Stimulated activated CD8-positive, alpha-beta memory T cell treated with anti-CD3 and anti-CD28 coated beads, Interleukin-4, amount 100 ng/mL, for 24 hours (primary cell): ENCODE data around the gene SIGMAR1.

Experiments used
- DNase-seq: peaks from one replicate; pipeline ENCODE4 v3.0.0-alpha.2; 2020; ENCODE audit warnings: low read depth

Gene SIGMAR1

DNA sequence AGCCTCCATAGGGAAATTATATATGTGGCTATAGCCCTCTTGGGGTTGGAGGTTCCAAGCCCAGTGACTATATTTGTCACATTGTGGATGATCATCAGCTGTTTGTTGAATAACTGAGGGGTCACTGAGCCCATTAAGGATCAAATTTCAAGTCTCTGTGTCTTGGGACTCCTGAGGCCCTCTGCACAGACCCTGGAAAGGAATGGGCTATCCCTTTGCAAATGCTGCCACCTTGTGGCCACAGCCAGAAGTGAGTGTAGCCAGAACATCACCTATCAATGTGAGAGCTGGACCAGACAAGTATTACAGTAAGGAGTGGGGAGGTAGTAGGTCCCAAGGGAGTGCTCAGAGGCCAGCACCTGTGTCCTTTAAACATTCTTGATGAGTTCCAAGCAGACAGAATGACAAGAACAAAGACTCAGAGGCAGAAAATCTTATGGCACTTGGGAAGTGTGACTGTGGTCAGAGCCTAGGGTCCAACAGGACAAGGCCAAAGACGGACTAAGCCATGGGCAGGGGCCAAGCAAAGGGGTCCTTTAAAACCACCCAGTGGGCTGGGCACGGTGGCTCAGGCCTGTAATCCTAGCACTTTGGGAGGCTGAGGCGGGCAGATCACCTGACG is 33.9 kb downstream of the SIGMAR1 start:
- peak; percentile 76 for DNase-seq

DNA sequence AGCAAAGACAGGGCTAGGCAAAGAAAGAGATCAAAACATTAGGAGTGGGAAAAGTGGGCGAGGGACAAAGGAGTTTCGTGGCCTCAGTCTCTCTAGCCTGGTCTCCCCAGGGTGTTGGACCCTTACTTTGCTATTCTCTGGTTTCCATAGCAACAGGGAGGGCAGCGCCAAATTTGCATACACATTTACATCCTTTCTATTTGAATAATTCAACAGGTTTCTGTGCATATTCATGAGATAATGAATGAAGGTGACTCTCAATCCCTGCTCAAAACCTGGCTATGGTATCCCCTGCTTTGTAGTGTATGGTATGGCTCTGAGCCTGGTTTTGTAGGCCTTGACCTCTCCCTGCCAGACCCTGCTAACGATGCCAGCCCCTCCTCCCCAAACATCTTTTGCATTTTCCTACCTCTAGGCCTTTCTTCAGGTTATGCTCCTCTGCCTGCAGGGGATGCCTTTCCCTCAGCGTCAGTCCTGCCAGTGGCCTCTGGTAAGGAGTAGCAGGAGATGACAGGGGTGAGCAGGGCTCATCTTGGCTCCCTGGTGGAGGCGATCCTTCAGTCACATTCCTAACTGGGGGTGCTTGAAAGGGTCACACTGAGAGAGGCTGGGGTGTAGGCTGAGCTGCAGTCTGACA is 35.5 kb downstream of the SIGMAR1 start:
- DNase-seq: no peak

DNA sequence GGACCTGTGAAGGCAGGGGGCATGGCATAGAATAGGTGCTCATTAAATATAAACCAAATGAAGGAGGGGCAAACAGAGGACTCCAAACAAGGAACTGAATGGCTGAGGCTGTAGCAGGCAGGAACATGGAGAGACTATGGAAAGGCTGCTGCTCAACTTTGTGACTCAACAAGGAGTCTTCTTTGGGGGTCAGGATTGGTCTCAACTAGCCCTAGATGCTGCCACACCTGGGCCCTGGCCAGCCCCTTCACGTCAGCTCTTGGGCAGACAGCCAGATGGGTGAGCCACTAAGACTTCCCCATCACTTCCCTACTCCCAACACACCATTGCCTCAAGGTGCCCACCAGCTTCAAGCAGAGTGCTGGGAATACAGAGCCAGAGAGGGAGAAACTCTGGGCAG is 36.7 kb downstream of the SIGMAR1 start:
- DNase-seq: no peak

DNA sequence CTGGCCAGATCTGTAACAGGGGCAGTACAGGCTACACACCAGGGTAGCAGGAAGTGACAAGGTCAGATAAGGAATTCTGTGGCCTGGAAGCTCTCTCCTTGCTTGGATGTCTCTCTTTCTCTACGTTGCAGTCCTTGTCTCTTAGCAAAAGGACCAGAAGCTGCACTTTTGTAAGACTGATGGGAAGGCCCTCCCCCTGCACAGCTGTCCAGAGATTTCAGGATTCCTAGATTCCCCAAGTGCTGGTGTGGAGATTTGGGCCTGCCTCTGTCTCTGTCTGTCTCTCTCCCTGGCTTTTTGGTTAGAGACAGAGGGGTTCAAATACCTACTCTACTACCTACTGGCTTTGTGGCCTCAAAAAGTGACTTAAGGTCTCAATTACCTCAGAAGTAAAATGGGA is 38.0 kb downstream of the SIGMAR1 start:
- DNase-seq: no peak

DNA sequence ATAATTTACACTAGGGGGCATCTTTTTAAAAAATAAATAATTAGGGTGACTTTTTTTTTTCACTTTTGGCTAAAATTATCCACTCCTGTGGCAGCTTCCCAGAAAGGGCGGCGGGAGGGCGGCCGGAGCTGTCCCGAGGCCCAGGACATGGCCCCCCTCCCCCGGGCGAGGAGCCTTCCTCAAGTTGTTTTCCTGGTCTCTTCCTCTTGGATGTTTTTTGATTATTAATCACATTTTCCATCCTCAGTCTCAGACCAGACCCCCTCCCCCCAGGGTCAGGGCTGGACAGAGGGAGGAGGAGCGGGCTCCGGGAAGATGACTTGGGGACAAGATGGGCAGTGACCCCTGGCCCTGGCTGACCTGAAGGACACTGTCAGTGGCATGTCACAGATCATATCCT is 43.4 kb downstream of the SIGMAR1 start:
- DNase-seq: no peak

DNA sequence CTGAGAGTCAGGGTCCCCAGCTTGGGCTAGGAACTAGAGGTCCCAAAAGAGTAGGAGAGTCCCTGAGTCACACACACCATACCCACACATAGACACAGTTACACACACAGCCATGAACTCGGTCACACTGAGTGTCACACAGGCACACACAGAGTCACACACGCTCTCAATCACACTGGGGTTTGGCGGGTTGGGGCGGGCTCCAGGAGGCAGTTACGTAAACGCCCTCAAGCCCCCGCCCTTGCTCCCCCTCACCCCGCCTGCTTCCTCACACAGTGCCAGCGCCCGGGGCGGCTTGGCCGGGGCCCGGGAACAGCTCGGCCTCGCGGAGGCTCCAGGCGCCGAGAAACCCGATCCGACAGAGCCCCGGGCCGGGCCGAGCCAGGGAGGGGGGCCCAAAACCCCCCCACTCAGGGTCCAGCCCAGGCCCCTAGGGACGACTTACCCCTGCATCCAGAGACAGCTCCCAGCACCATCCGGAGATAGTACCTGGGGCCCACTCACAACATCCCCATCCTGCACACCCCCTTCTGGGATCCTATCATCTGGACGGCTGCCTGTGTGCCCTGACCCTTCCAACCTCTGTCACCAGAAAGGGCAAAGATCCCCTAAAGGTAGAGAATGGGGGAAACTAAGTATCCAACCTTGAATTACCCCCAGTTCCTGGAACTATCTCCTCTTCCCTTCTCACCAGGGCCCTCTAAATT is 44.5 kb downstream of the SIGMAR1 start:
- no peak for DNase-seq

DNA sequence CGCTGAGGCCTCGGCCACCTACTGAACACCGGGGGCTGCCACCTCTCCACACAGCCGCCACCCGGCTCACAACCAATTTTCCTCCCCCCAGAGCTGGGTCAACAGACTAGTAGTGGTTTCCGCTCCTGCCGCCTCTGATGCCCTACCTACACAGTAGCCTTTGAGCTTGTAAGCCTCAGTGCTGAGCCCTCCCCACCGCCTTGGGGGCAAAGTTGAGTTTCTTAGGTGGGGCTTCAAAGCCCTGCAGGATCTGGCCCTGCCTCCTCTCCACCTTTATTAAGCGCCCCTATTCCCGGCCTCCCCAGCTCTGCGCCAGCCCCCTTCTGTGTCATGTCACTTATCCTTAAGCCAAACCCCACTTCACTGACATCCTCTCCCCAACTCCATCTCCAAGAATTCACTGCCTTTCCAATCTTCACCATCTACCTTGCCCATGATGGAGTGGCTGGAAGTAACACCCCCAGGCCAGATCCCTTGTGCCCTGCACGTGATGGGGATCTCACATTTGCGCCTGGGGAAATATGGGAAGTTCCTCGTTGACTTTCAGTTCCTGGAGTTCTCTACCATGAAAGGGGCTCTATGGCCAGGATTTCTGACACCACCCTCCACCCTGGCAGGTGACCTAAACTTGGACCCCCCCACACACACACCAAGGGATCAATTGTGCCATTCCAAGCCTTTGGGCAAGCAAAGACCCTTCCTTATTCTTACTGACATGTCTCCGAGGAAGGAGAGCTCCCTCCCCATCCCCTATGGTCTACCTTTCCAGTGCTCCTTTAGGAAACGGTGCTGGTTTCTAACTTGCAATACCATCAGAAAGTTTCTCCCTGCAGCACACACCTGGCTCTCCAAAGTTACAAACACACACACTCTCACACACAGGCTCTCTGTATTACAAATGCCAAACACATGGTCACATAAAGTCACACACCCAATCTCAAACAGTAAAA is 45.4 kb downstream of the SIGMAR1 start:
- no peak for DNase-seq

DNA sequence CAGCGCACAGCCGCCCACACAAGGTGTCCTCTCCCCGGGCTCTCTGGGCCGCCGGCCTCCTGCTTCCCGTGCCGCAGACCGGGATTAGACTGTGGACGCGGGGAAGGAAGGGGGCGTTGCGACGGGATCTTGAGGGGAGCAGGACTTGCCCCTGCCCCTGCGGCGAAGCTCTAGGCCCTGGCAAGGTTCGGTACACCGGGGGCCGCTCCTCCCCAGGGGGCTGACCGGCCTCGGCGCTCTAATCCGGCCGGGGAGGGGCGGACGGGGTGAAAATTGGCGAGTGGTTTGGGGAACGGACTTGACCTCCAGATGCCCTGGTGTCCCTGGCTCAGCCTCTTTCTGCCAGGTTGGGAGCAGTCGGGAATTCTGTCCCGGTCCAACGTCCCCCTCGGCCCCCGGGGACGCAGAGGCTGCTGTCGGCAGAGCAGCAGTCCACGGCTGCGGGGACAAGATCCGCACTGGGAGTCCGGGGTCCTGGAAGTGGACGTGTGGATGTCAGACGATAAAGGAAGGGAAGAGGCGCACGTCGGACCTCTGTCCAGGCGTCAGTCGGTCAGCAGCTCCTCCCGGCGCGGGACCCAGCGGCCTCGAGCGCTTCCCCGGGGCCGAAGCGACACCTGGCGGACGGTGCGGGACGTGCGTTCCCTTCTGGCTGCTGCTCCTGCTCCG is 46.2 kb downstream of the SIGMAR1 start:
- DNase-seq: peak; percentile 70

DNA sequence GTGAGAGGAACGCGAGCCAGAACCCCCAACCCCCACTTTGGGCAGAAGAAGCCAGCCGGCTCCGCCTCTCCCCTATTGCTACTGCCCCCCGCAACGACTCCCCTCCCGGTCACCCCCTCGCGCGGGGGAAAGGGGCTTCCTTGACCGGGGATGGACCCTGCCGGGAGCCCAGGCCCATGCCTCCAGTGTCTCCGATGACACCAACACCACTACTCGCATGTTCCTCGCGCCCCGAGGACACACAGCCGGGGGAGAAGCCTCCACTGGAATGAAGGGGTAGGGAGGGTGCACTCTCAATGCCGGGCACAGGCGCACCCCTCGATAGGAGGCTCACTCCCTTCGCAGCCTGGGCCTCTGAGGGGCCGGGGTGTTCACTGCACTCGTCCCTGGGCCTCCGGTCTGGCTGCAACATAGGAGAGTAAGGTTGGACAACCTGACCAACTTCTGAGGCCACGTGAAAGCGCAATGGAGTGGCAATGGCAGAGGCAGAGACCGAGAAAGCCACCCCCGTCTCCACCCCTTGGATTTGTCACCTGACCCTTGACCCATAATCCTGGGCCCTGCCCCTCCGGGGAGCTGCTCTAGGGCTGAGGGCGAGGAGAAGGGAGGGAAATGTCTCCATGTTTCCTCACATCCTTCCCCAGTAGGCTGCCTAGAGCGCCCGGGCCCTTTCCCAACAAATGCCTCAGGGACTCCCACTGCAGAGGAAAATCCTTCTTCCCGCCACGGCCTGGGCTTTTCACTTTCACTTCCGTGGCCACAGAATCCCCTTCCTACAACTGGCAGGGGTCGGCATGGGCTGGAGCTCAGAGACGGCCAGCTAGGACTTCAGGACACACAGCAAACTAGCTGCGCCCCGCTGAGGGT is 47.0 kb downstream of the SIGMAR1 start:
- DNase-seq: no peak

DNA sequence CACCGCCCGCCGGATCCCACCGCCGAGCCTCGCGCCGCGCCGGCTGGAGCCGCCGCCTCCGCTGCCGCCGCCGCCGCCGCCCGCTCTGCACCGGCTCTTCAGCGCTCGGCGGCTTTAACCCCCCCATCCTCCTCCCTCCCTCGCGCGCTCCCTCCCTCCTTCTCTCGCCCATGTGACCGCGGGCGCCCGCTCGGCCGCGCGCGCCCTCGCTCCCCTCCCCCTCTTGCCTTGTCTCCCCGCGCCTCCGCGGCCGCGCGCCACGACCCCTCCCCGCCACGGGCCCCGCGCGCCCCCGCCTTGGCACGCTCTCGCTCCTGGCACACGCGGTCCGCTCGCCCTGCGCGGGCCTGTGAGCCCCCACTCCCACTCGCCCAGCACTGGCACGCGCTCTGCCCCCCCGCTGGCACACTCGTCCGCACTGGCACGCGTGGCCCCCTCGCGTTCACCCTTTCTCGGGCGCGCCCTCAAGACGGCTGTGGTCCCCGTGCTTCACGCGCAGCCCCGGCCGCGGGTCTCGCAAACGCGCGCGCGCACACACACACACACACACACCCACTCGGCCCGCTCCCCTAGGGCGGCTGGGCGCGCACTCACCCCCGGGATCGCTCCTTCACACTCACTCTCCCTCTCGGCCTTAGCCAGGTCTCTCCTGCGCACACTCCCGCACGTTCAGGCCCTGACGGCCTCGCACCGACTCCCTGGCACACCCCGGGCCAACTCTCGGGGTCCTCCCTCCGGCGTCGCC is 47.8 kb downstream of the SIGMAR1 start, which contains the start of gene CNTFR:
Gene CNTFR (minus strand): TSS at position 89 of the 745 bp plus-strand sequence. CDS start 20,743 bp downstream, outside the sequence.
- DNase-seq: no peak

DNA sequence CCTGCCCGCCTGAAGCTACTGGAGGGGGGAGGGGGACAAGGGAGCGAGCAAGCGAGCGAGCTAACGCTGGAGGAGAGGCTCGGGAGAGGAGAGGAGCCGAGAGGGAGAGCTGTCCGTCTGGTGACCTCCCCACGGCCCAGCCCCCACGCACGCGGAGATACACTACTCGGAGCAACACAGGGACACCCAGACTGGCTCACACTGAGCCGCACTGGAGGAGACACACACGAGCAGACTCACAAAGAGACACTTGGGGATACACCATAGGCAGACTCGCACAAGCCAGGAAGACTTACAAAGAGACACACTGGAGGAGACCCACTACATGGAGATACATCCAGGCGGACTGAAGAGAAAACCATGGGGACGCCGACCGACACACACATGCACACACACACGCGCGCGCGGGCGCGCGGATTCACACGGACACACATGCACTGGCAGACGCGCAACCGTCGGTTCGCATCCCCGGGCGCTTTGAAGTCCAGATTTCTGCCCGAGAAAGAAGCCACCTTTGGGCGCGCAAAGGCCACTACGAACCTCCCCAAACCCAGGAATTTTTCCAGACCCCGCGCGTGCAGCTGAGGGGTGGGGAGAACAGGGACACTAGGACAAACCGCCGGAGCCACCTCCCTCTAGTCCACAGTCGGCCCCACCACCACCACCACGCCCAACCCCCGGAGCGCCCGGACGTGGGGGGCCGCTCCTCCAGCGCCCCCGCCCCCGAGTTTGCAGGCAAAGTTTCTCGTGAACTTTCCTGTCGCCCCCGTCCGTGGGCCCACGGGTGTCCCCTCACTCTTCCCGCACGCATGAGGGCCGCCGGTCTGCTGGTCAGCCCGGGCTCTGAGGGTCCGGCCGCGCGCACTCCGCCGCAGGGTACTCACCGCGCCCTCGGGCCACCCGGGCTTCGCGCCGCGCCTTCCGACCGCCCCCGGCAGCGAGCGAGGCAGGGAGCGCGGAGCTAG is 48.6 kb downstream of the SIGMAR1 start:
- DNase-seq: no peak

DNA sequence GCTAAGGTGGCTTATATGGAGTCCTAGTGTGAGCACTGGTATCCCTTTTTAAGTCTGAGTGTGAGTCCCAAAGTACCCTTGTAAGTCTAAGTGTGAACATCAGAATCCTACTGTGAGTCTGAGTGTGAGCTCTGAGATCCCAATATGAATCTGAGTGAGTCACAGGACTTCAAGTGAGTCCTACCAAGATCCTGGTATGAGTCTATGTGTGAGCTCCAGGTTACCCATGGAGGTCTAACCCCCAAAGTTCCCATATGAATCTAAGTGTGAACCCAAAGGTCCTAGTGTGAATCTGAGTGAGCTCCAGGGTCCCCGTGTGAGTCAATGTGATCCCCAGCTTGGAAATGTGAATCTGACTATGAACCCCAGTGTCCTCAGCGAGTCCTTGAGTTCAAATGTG is 50.3 kb downstream of the SIGMAR1 start:
- DNase-seq: no peak

DNA sequence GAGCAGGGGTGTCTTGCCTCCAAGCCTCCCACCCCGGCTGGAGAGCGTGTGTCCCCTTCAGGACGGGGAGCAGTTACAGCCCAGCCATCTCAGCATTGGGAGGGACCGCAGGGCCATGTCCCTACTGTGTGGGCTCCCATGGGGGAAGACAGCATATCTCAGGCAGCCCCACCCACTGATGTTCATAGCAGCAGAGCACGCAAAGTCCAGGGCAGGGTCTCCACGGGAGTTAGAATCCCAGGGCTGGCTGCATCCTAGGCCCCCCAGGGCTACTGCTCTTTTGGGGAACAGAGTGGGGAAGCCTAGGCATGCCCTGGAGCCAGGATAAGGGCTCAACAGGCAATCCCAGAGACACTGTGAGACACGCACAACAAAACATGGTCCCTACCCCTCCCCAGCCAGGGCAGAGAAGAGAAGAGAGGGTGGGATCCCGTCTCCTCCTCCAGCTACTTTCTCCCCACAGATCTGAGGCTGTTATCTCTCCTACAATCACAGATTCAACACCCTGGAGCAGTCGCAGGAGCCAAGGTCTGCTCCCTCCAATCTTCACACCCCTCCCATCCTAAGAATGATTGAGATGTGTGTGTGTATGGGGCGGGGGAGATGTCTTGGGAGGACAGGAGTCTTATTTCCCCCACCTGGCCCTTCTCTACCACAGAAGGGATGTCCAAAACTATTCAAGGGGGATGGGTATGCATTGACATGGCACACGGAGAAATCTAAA is 51.5 kb downstream of the SIGMAR1 start:
- DNase-seq: no peak

DNA sequence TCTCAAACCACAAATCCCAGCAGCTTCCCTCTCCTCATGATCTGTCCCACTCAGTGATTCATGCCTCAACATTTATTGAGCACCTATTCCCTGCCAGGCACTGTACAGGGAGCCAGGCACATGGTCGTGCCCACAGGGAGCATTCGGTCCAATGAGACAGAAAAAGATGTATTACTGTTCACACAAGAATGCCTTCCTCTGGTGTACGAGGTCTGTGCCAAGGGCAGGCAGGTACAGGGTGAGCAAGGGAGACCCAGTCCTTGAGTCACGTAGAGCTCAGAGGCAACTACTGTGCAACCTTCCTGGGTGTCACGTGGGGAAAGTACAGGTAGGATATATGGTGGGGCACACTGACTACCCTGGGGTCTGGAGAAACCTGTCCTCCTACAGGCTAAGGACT is 52.6 kb downstream of the SIGMAR1 start:
- no peak for DNase-seq
